Measurements from ENCODE around the gene WDR13. TPM values are rescaled to one million over a fixed set of nuclear protein-coding genes. Genes with fewer than 3 reads are reported as not detected.
A peak's percentile ranks its signal among the peaks of the same experiment; 100 is the strongest.
"Not testable (repeated sequence)": the region's sequence is repeated elsewhere in the genome, so short reads cannot be mapped to it uniquely, and the experiment has no call there.

Gene WDR13
- total RNA-seq, 2 donors from 2014 or later, result 51.3 to 51.9 TPM

GRCh38 chrX:48645669-48646068 is 48.4 kb downstream of the WDR13 start:
- TF ChIP-seq, protein P1, sequence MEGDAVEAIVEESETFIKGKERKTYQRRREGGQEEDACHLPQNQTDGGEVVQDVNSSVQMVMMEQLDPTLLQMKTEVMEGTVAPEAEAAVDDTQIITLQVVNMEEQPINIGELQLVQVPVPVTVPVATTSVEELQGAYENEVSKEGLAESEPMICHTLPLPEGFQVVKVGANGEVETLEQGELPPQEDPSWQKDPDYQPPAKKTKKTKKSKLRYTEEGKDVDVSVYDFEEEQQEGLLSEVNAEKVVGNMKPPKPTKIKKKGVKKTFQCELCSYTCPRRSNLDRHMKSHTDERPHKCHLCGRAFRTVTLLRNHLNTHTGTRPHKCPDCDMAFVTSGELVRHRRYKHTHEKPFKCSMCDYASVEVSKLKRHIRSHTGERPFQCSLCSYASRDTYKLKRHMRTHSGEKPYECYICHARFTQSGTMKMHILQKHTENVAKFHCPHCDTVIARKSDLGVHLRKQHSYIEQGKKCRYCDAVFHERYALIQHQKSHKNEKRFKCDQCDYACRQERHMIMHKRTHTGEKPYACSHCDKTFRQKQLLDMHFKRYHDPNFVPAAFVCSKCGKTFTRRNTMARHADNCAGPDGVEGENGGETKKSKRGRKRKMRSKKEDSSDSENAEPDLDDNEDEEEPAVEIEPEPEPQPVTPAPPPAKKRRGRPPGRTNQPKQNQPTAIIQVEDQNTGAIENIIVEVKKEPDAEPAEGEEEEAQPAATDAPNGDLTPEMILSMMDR (conservative IDR thresholded peaks at IDR 0.05), result no peak
- H3K4me3 Mint-ChIP-seq, result no peak overlapping the region
- H3K27ac Mint-ChIP-seq, result no peak overlapping the region
- Histone ChIP-seq H3K9me3 (ENCODE audit: control insufficient read depth, low read length) (no peaks in the 10 kb centered on the region), H3K4me1 (ENCODE audit: control insufficient read depth, insufficient read depth, low read length) (no peaks in the 10 kb centered on the region), H3K36me3 (ENCODE audit: control insufficient read depth, insufficient read depth, low read length) (no peaks in the 10 kb centered on the region), H3K27me3 (ENCODE audit: control insufficient read depth, insufficient read depth, low read length, poor library complexity, severe bottlenecking) (no peaks in the 10 kb centered on the region), H3K9ac (ENCODE audit: extremely low read depth, low read length, poor library complexity, severe bottlenecking) (no peak overlapping the region), H3K27ac (ENCODE audit: low read depth, low read length) (no peak overlapping the region), H3K4me3 (ENCODE audit: low read length) (no peak overlapping the region)
- no peaks in the 10 kb centered on the region for H3K27me3 Mint-ChIP-seq (ENCODE audit: insufficient read depth)
- no peak for DNase-seq
- H3K36me3 Mint-ChIP-seq (ENCODE audit: low read depth), result no peaks in the 10 kb centered on the region
- 96% methylated on average over 4 to 7 of the region's 7 CpGs for WGBS, 2 experiments (ENCODE audit: insufficient coverage in 1 of 2, insufficient read length in 1 of 2)
- H3K9me3 Mint-ChIP-seq, result peaks cover 32% of the 10 kb centered on the region
- no peaks in the 10 kb centered on the region for H3K4me1 Mint-ChIP-seq

GRCh38 chrX:48648336-48648751 is 51.1 kb downstream of the WDR13 start:
- Histone ChIP-seq H3K27me3 (ENCODE audit: control insufficient read depth, insufficient read depth, low read length, poor library complexity, severe bottlenecking) (no peaks in the 10 kb centered on the region), H3K4me3 (ENCODE audit: low read length) (no peak overlapping the region), H3K9ac (ENCODE audit: extremely low read depth, low read length, poor library complexity, severe bottlenecking) (no peak overlapping the region), H3K4me1 (ENCODE audit: control insufficient read depth, insufficient read depth, low read length) (no peaks in the 10 kb centered on the region), H3K27ac (ENCODE audit: low read depth, low read length) (peak overlapping the region; percentile 53), H3K9me3 (ENCODE audit: control insufficient read depth, low read length) (no peaks in the 10 kb centered on the region), H3K36me3 (ENCODE audit: control insufficient read depth, insufficient read depth, low read length) (no peaks in the 10 kb centered on the region)
- H3K36me3 Mint-ChIP-seq (ENCODE audit: low read depth), result no peaks in the 10 kb centered on the region
- WGBS, 2 experiments (ENCODE audit: insufficient coverage in 1 of 2, insufficient read length in 1 of 2), result 19% methylated on average over 6 of the region's 6 CpGs; no CpG with 5 or more reads in 1 of the 2 experiments
- H3K27me3 Mint-ChIP-seq (ENCODE audit: insufficient read depth), result no peaks in the 10 kb centered on the region
- no peak overlapping the region for H3K27ac Mint-ChIP-seq
- TF ChIP-seq, protein P1 (conservative IDR thresholded peaks at IDR 0.05), result peak; percentile 54
- no peak overlapping the region for H3K4me3 Mint-ChIP-seq
- H3K9me3 Mint-ChIP-seq, result peaks cover 46% of the 10 kb centered on the region
- no peaks in the 10 kb centered on the region for H3K4me1 Mint-ChIP-seq
- peak; percentile 64 for DNase-seq

GRCh38 chrX:48649102-48649501 is 51.8 kb downstream of the WDR13 start:
- Histone ChIP-seq H3K27me3 (ENCODE audit: control insufficient read depth, insufficient read depth, low read length, poor library complexity, severe bottlenecking) (no peaks in the 10 kb centered on the region), H3K9me3 (ENCODE audit: control insufficient read depth, low read length) (no peaks in the 10 kb centered on the region), H3K9ac (ENCODE audit: extremely low read depth, low read length, poor library complexity, severe bottlenecking) (no peak overlapping the region), H3K4me3 (ENCODE audit: low read length) (no peak overlapping the region), H3K4me1 (ENCODE audit: control insufficient read depth, insufficient read depth, low read length) (no peaks in the 10 kb centered on the region), H3K27ac (ENCODE audit: low read depth, low read length) (no peak overlapping the region), H3K36me3 (ENCODE audit: control insufficient read depth, insufficient read depth, low read length) (no peaks in the 10 kb centered on the region)
- Mint-ChIP-seq H3K27ac (no peak overlapping the region), H3K36me3 (ENCODE audit: low read depth) (no peaks in the 10 kb centered on the region), H3K27me3 (ENCODE audit: insufficient read depth) (no peaks in the 10 kb centered on the region), H3K4me3 (no peak overlapping the region), H3K4me1 (peaks cover 4% of the 10 kb centered on the region), H3K9me3 (peaks cover 50% of the 10 kb centered on the region)
- TF ChIP-seq, protein P1 (conservative IDR thresholded peaks at IDR 0.05), result no peak
- 90 to 100% methylated on average over 2 of the region's 3 CpGs for WGBS, 2 experiments (ENCODE audit: insufficient coverage in 1 of 2, insufficient read length in 1 of 2)
- no peak for DNase-seq

DNA sequence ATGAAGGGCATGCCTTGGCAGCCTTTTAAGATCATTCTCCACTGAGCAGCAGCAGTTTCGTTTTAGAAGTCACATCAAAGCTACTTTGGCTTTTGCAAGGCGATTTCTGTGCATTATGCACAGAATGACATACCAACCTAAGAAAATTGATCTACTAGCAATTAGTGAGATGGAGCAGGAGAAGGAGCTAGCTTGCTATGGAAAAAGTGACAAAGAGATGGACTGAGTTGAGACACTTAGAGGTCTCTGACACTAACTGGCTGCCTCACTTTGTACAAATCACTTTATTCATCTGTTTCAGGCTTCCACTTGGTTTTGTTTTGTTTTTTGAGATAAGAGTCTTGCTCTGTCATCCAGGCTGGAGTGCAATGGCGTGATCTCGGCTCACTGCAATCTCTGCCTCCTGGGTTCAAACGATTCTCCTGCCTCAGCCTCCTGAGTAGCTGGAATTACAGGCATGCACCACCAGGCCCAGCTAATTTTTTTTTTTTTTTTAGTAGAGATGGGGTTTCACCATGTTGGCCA is 54.8 kb downstream of the WDR13 start:
- H3K27me3 ChIP-seq (ENCODE audit: control insufficient read depth, insufficient read depth, low read length, poor library complexity, severe bottlenecking); H3K4me1 ChIP-seq (ENCODE audit: control insufficient read depth, insufficient read depth, low read length); H3K36me3 Mint-ChIP-seq (ENCODE audit: low read depth); H3K4me3 ChIP-seq (ENCODE audit: low read length); H3K9me3 ChIP-seq (ENCODE audit: control insufficient read depth, low read length); H3K27ac Mint-ChIP-seq; H3K9ac ChIP-seq (ENCODE audit: extremely low read depth, low read length, poor library complexity, severe bottlenecking); H3K4me1 Mint-ChIP-seq; H3K27ac ChIP-seq (ENCODE audit: low read depth, low read length); H3K4me3 Mint-ChIP-seq; H3K36me3 ChIP-seq (ENCODE audit: control insufficient read depth, insufficient read depth, low read length); DNase-seq; H3K27me3 Mint-ChIP-seq (ENCODE audit: insufficient read depth): not testable (repeated sequence)
- H3K9me3 Mint-ChIP-seq, result peaks cover 64% of the 10 kb centered on the region
- 80 to 89% methylated on average over 2 to 5 of the region's 5 CpGs for WGBS, 2 experiments (ENCODE audit: insufficient coverage in 1 of 2, insufficient read length in 1 of 2)

GRCh38 chrX:48654746-48655145 is 57.5 kb downstream of the WDR13 start:
- not testable (repeated sequence) for H3K9me3 ChIP-seq (ENCODE audit: control insufficient read depth, low read length); H3K27ac Mint-ChIP-seq; H3K4me1 ChIP-seq (ENCODE audit: control insufficient read depth, insufficient read depth, low read length); H3K27ac ChIP-seq (ENCODE audit: low read depth, low read length); H3K27me3 ChIP-seq (ENCODE audit: control insufficient read depth, insufficient read depth, low read length, poor library complexity, severe bottlenecking); H3K4me3 ChIP-seq (ENCODE audit: low read length); DNase-seq; H3K27me3 Mint-ChIP-seq (ENCODE audit: insufficient read depth); H3K4me1 Mint-ChIP-seq; H3K36me3 ChIP-seq (ENCODE audit: control insufficient read depth, insufficient read depth, low read length); H3K36me3 Mint-ChIP-seq (ENCODE audit: low read depth); H3K9ac ChIP-seq (ENCODE audit: extremely low read depth, low read length, poor library complexity, severe bottlenecking)
- Mint-ChIP-seq H3K9me3 (peaks cover 56% of the 10 kb centered on the region), H3K4me3 (peak overlapping the region; percentile 32)
- 78 to 86% methylated on average over 8 to 19 of the region's 19 CpGs for WGBS, 2 experiments (ENCODE audit: insufficient coverage in 1 of 2, insufficient read length in 1 of 2)
